Astrocyte (in vitro differentiated cells and primary cell): ENCODE measurements around the gene LIMS2.

Source experiments
- EZH2 ChIP-seq: IDR thresholded peaks from 2 replicates; pipeline ENCODE4 v1.6.1; 2012; ENCODE audit warnings: mild to moderate bottlenecking, low read length, inconsistent platforms; ENCODE audit not compliant: insufficient read depth
- TF ChIP-seq, protein P1 (sequence below): IDR thresholded peaks from 2 replicates; pipeline ENCODE4 v1.5.1; 2011; ENCODE audit warnings: low read depth, mild to moderate bottlenecking, inconsistent platforms, low read length, moderate library complexity; ENCODE audit not compliant: insufficient read depth

DNA sequence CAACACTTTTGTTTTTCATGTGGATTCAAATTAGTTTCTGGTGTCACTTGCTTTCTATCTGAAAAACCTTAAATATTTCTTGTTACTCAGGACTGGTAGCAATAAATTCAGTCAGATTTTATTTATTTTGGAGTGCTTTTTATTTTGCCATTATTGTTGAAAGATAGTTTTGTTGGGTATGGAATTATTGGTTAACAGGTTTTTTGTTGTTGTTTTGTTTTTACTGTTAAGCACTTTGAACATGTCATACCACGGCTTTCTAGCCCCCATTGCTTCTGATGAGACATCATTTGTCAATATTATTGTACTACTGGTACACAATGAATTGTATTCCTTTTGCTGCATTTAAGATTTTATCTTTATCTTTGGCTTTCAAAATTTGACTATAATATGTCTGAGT is 13.1 kb upstream of the LIMS2 start:
- TF ChIP-seq, protein P1, sequence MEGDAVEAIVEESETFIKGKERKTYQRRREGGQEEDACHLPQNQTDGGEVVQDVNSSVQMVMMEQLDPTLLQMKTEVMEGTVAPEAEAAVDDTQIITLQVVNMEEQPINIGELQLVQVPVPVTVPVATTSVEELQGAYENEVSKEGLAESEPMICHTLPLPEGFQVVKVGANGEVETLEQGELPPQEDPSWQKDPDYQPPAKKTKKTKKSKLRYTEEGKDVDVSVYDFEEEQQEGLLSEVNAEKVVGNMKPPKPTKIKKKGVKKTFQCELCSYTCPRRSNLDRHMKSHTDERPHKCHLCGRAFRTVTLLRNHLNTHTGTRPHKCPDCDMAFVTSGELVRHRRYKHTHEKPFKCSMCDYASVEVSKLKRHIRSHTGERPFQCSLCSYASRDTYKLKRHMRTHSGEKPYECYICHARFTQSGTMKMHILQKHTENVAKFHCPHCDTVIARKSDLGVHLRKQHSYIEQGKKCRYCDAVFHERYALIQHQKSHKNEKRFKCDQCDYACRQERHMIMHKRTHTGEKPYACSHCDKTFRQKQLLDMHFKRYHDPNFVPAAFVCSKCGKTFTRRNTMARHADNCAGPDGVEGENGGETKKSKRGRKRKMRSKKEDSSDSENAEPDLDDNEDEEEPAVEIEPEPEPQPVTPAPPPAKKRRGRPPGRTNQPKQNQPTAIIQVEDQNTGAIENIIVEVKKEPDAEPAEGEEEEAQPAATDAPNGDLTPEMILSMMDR: no peak
- no peak for TF ChIP-seq EZH2
